Cerebellar cortex (tissue), 1 donor: ENCODE data around the gene DIS3L2.

ENCODE experiments used
- DNase-seq: peaks from one replicate; pipeline ENCODE4 v3.0.0-alpha.2; 2015; ENCODE audit warnings: low spot score

DIS3L2 gene

GRCh38 chr2:232268636-232269165 lies 307.2 kb downstream of the DIS3L2 start:
- DNase-seq = no peak

- no peak for DNase-seq
These were observed 308.4 kb downstream of the DIS3L2 start for GRCh38 chr2:232269867-232270266.

- no peak for DNase-seq
These were observed 312.6 kb downstream of the DIS3L2 start for GRCh38 chr2:232273903-232274643.

GRCh38 chr2:232275670-232276069 lies 314.2 kb downstream of the DIS3L2 start:
- no peak for DNase-seq

DNA sequence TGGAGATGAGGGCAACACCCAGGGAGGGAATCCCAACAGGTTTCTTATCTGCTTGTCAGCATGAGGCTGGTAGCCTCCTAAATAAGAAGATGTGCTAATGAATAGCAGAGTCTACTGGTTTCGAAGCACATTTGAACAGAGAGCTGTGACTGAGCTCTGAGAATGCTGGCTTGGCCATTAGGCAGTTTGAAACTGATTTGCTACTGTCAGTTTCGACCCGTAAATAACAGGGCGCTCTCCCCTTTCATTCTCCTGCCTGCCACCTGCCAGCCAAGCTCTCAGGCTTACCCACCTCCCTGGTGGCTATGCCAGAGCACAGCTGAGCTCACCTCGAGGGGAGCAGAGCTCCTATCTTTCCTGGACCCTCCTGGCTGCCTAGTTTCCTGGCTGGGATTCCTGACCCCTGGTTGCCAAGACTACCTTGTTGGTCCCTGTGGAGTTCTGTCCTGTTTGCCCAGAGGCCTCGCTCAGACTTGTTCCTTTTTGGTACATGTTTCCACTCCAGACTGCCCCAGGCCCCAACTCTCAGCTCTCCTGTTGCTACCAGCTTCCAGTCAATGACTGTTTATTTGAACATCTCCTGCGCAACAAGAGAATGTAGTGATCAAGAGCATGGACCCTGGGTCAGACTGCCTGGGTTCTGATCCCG lies 314.7 kb downstream of the DIS3L2 start:
- peak; percentile 45 for DNase-seq

- peak; percentile 30 for DNase-seq
These were observed 315.3 kb downstream of the DIS3L2 start for GRCh38 chr2:232276733-232277313.

- DNase-seq = no peak
These were observed 317.0 kb downstream of the DIS3L2 start for GRCh38 chr2:232278534-232278933.

- no peak for DNase-seq
These were observed 318.8 kb downstream of the DIS3L2 start for GRCh38 chr2:232280341-232280740.

DNA sequence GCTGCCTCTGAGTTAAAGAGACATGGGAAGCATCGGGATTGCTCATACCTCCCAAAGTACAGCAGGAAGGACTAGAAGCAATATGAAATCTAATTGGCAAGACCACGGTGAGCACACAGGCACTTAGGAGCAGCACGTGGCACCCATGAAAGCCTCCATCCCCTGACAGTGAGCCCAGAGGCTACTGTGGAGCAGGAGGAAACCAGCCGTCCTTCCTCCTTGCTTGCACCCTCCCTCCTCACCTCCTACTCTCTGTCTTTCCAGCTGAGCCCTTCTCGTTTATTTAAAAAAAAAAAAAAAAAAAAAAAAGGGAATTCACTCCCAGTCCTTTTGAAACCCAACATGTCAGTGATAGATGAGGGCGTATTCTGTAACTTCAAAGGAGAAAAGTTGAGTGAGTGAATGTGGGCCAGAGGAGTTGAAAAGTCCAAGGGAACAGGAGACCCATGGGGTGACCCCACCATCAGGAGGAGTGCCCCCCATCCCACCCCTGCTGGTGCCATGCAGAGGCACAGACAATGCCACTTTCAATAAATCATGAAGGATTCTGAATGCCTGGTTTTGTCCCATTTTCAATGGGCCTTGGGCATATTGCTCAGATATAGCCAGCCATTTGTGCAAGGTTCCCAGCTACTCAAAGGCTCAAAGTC lies 320.5 kb downstream of the DIS3L2 start:
- no peak for DNase-seq

DNA sequence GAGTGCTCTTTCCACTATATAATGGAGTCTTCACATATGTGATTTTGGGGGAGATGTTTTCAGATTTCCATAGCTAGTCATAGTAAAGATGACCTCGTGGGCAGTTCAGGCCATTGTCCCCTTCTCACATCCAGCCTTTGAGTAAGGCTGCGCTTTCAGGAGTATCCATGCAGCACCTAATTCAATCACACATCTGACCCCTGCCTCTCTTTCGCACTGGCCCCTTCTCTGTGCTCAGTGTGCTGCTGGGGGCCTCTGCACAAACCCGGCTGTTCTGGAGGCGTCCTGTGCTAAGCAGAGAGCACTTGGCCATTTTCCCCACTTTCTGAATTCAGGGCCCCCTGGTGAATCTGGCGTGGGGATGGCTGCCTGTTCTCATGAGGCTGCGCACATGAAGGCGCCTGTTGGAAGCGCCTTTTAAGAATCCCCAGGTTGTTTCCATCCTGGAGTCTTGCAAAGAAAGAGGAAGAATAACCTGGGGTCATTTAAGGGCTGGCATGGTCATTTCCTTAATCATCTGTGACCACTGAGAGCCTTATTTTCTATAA lies 321.1 kb downstream of the DIS3L2 start:
- DNase-seq = no peak

GRCh38 chr2:232286001-232286868 lies 324.7 kb downstream of the DIS3L2 start:
- no peak for DNase-seq

- DNase-seq = no peak
These were observed 325.8 kb downstream of the DIS3L2 start for GRCh38 chr2:232287316-232287715.

DNA sequence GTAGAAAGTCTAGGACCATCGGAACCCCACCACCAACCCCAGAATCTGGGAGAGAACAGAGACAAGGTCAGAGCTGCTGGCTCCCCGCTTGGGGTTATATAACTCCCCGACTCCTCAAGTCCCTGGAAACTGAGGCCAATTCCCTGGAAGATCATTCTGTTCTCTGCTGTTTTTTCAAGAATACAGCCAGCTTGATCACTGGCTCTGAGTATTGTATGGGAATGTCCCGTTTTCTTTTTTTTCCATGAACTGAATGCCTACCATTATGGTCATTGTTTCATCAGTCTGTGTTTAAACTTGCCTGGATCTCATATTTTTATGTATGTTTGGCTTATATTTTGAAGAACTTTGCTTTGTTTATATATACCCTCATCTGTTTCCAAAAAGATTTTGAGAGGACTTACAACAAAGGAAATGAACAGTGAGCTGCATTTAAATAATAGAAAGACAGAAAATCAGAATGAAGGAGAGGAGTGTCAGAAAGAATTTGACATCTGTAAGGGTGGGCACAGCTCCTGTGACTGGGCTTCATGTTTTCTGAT lies 327.0 kb downstream of the DIS3L2 start:
- DNase-seq = no peak

DNA sequence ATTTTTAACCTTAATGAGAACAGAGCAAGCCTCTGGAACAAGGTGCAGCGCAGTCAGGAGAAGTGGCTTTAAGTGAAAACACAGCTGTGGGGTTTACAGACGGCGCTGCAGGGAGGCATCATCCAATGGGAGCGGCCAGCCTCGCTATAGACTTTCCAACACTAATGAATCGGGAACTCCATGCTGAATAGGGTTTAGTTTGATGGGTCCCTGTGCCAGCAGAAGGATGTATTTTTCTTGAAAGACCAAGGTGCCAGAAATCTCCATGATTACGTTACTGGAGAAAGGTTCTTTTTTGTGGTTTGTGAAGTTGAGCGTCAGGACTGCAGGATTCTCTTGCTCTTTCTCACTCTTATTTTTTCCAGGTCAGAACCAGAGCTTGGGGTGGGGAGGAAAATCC lies 329.2 kb downstream of the DIS3L2 start:
- DNase-seq = no peak

GRCh38 chr2:232291343-232291742 lies 329.8 kb downstream of the DIS3L2 start:
- no peak for DNase-seq

- DNase-seq = peak; percentile 44
These were observed 331.1 kb downstream of the DIS3L2 start for GRCh38 chr2:232292395-232293154.

- no peak for DNase-seq
These were observed 331.7 kb downstream of the DIS3L2 start for GRCh38 chr2:232293191-232293590.

DNA sequence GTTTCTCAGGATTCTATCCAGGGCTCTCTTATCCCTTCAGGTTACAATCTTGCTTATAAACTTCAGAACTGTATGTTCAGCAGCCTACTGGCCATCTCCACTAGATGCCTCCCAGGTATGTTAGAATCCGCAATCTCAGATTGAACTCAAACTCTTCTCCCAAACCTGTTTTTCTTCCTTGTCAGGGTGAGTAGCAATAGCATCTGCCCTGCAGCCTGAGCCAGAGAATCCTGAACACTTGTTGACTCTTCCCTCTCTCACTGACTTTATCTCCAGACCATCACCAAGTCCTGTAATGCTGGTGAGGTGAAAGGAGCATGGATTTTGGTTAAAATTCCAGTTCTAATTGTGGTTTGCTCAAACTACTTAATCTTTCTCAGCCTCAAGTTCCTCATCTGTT lies 334.5 kb downstream of the DIS3L2 start:
- DNase-seq = no peak

GRCh38 chr2:232296776-232297525 lies 335.4 kb downstream of the DIS3L2 start:
- no peak for DNase-seq
